HUES64 (cell line): ENCODE measurements around the gene CDKN1A.

ENCODE experiments used
- H3K27ac ChIP-seq: 2 replicates; pipeline ENCODE4 v1.7.0; 2013; ENCODE audit warnings: low read depth, low read length, inconsistent platforms
- H3K27me3 ChIP-seq: 2 replicates; pipeline ENCODE4 v1.6.1; 2013; ENCODE audit warnings: mild to moderate bottlenecking, low read length; ENCODE audit not compliant: insufficient read depth
- H3K36me3 ChIP-seq: 2 replicates; pipeline ENCODE4 v1.6.1; 2013; ENCODE audit warnings: mild to moderate bottlenecking, low read length; ENCODE audit not compliant: insufficient read depth
- H3K4me1 ChIP-seq: 2 replicates; pipeline ENCODE4 v1.6.1; 2013; ENCODE audit warnings: mild to moderate bottlenecking, low read length, moderate library complexity; ENCODE audit not compliant: insufficient read depth
- H3K4me3 ChIP-seq: 2 replicates; pipeline ENCODE4 v1.5.1; 2013; ENCODE audit warnings: mild to moderate bottlenecking, low read length, moderate library complexity
- H3K9ac ChIP-seq: 2 replicates; pipeline ENCODE4 v1.6.1; 2013; ENCODE audit warnings: mild to moderate bottlenecking, low read depth, low read length
- H3K9me3 ChIP-seq: 2 replicates; pipeline ENCODE4 v1.6.1; 2013; ENCODE audit warnings: low read depth, low read length; ENCODE audit not compliant: insufficient read depth
- WGBS: fragments of 150-250, 120-280 bp; methylation state at CpG from one replicate; pipeline ENCODE4 v1.1.7; 2013; ENCODE audit warnings: missing lambda C conversion rate; 5-methylcytosine and 5-hydroxymethylcytosine counted together

CDKN1A gene

DNA sequence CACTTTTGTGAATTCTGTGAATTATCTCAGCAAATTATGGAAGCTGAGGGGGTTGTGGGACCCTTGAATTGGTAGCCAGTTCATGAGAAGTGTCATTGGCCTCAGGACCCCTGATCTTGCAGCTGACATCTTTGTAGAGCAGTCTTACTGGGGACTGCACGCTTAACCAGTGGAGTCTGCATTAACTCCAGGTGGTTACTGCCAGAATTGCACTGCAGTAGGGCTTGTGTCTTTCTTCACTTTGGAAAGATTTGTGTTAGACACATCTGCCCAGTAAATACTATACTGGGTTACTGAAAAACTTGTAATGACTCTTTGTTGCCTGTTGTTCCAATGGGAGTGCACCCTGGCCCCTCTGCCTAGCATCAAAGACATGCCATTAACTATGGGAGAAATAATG, 21.2 kb upstream of the CDKN1A start:
- Histone ChIP-seq H3K27me3 (0 out of 2 replicates have a peak, but pooled peaks cover 5% of the 10 kb centered on the region), H3K4me3 (no peak overlapping the region), H3K27ac (no peak overlapping the region), H3K4me1 (0 out of 2 replicates have a peak, but pooled peaks cover 7% of the 10 kb centered on the region), H3K9me3 (no peaks in the 10 kb centered on the region), H3K36me3 (no peaks in the 10 kb centered on the region), H3K9ac (no peak overlapping the region)
- 93% methylated on average over 1 of the region's 1 CpG for WGBS

DNA sequence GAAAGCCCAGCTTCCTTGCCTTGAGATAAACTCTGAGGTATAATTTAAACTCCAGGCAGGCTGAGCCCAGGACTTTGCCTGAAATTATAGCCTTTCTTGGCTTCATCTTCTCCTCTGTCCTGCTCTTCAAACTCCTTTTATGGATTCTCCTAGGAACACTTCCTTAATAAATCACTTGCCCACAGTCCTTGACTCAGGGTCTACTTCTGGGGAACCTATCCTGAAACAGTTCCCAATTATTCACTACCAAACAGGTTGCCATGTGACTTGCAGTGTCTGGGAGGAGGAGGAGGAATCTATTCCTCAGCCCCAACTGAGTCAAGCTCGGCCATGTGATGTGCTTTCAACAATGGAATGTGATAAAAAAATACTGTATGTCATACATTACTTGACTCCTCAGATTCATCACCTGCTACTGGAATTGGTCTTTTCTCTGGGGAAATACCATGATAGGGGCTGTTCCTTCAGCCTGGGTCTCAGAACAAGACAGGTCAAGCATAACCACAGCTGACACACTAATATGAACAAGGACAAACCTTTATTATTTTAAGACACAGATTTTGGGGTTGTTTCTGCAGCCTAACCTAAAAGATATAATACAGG, 20.5 kb upstream of the CDKN1A start:
- no peaks in the 10 kb centered on the region for H3K36me3 ChIP-seq
- H3K27ac ChIP-seq = no peak overlapping the region
- no CpG with 5 or more reads among the region's 1 CpG for WGBS
- no peak overlapping the region for H3K4me3 ChIP-seq
- H3K9ac ChIP-seq = no peak overlapping the region
- no peaks in the 10 kb centered on the region for H3K9me3 ChIP-seq
- 0 out of 2 replicates have a peak, but pooled peaks cover 10% of the 10 kb centered on the region for H3K4me1 ChIP-seq
- H3K27me3 ChIP-seq = 0 out of 2 replicates have a peak, but pooled peaks cover 5% of the 10 kb centered on the region

DNA sequence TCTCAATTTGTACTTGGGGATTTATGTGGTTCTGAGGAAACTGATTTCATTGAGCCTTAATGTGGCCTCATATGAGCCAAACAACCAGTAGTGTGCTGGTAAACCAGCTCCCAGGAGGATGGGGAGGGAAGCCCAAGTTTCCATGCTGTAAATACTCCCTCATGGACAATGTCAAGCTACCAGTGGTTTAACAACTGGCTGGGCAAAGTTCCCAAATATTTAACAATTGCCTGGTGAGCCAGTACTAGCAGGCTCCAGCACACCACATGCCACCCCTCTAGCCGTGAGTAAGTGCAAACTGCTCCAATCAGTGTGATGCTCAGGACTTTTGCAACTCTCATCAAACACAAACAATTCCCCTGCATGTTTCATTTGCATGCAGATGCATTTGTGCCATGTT, 19.2 kb upstream of the CDKN1A start:
- H3K4me3 ChIP-seq = no peak overlapping the region
- no peaks in the 10 kb centered on the region for H3K36me3 ChIP-seq
- no peak overlapping the region for H3K27ac ChIP-seq
- WGBS = 94% methylated on average over 1 of the region's 1 CpG
- 0 out of 2 replicates have a peak, but pooled peaks cover 5% of the 10 kb centered on the region for H3K27me3 ChIP-seq
- H3K9ac ChIP-seq = no peak overlapping the region
- 0 out of 2 replicates have a peak, but pooled peaks cover 11% of the 10 kb centered on the region for H3K4me1 ChIP-seq
- H3K9me3 ChIP-seq = no peaks in the 10 kb centered on the region

DNA sequence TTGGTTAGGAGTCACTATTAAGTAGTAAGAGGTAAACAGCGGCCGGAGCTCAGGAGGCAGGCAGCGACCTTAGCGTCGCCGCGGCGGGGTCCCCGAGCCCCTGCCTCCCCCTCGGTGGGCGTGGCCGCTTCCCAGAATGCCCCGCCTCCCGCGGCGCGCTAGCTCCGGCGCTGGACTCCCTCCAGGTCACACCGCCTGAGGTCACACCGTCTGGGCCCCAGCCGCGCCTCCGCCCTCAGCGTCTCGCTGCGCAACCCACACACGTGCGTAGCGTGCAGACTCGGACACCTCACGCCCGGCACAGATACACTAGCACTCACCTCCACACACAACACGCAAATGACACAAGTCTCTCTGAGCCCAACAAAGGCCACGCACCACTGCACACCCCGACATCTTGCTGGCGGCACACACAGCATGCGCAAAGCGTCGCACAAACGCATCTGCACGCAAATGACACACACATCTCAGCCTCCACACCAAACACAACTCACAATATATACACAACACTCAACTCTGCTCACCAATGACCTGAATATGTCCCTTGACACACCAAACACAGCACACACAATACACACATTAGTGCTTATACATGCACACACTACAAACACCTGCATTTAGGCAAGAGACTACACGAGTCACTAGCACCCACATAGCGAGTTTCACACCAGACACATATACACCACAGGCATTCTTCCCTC, 17.6 kb upstream of the CDKN1A start:
- no peak overlapping the region for H3K9ac ChIP-seq
- 90% methylated on average over 44 of the region's 44 CpGs for WGBS
- H3K4me1 ChIP-seq = peaks cover 10% of the 10 kb centered on the region

DNA sequence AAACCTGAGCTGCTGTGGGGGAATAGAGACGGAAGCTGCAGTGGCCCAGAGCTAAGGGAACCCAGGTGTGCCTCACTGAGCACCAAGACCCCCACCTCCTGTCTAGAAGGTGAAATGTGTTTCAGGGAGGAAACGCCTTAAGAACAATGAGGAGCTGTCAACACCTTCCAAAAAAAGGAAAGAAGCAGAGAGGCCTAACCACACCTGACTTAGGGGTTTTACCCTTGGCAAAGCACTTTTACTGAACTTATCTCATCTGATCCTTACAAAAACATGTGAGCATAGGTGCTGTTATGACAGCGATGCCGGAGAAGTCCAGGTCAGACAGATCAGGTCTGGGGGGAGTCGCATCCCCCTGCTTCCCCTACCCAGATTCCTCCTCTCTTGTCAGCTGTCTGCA, 16.1 kb upstream of the CDKN1A start:
- no peak overlapping the region for H3K27ac ChIP-seq
- WGBS = 79% methylated on average over 5 of the region's 5 CpGs
- H3K4me3 ChIP-seq = no peak overlapping the region
- H3K9me3 ChIP-seq = no peaks in the 10 kb centered on the region
- H3K9ac ChIP-seq = no peak overlapping the region
- H3K36me3 ChIP-seq = no peaks in the 10 kb centered on the region
- H3K27me3 ChIP-seq = 0 out of 2 replicates have a peak, but pooled peaks cover 5% of the 10 kb centered on the region
- H3K4me1 ChIP-seq = peaks cover 20% of the 10 kb centered on the region

More for the DNA sequence above, 17.6 kb upstream of the CDKN1A start:
- Histone ChIP-seq H3K27me3 (0 out of 2 replicates have a peak, but pooled peaks cover 5% of the 10 kb centered on the region), H3K36me3 (no peaks in the 10 kb centered on the region), H3K4me3 (peak overlapping the region; percentile 32; the same call in 1 of the 2 replicates), H3K9me3 (no peaks in the 10 kb centered on the region), H3K27ac (no peak overlapping the region)

DNA sequence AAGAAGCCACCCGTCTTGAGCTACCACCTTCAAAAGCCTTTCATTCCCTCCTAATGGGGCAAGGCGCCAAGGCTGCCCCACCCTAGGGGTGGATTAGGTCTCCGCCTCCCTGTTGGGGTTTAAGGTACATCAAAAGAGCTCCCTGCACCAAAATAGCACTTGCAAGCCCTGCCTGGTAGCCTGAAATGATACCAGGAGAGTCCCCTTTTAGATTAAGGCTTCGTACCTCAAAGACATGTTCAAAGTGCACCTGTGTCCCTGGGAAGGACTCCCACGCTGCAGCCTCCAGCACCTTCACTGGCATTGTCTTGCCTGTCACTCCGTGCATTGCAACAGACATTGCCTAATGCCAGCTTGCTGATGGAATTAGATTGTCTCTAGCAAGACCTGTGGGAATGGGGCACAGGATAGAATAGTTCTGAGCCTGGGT, 15.7 kb upstream of the CDKN1A start:
- no peak overlapping the region for H3K27ac ChIP-seq
- no peak overlapping the region for H3K9ac ChIP-seq
- WGBS = 63% methylated on average over 6 of the region's 6 CpGs
- no peak overlapping the region for H3K4me3 ChIP-seq
- 0 out of 2 replicates have a peak, but pooled peaks cover 5% of the 10 kb centered on the region for H3K27me3 ChIP-seq
- no peaks in the 10 kb centered on the region for H3K9me3 ChIP-seq
- no peaks in the 10 kb centered on the region for H3K36me3 ChIP-seq
- H3K4me1 ChIP-seq = peaks cover 24% of the 10 kb centered on the region

DNA sequence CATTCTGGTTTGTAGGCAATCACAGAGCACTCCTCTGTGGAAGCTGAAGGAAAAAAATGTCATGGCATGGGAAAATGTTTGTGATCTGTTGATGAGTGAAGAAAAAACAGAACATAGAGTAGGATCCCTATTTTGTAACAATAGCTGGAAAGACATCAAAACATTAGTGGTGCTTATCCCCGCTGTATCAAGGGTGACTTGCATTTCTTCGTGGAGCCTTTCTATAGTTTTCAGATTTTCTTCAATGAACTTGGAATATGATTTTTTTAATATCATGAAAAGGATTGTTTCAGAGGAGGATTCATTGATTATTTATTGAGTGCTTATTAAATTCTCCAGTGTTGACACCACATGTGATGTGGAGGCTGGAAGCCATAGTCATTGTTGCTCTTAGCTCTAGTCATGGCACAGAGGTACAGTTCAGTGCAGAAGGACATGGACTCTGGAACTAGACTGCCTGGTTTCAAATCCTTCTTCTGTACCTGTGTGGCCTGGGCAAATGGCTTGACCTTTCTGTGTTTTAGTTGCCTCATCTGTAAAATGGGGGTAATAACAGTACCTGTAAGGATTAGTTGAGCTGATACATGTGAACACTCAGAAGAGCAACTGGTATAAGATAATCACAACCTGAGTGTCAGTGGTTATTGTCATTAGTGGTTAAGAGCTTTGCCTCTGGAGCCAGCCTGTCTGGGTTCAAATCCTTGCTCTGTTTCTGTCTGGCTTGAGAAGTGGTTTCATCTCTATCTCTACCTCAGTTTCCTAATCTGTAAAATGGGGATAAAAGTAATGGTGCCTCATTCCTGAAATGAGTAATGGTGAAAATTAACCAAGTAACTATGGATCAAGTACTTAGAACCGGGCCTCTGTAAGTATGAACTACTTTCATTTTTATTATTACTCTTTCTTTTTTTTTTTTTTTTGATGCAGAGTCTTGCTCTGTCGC, 14.7 kb upstream of the CDKN1A start:
- Histone ChIP-seq H3K27me3 (0 out of 2 replicates have a peak, but pooled peaks cover 5% of the 10 kb centered on the region), H3K4me1 (peaks cover 28% of the 10 kb centered on the region), H3K9ac (no peak overlapping the region), H3K9me3 (no peaks in the 10 kb centered on the region), H3K27ac (no peak overlapping the region), H3K36me3 (no peaks in the 10 kb centered on the region), H3K4me3 (no peak overlapping the region)
- WGBS = 87% methylated on average over 3 of the region's 4 CpGs

DNA sequence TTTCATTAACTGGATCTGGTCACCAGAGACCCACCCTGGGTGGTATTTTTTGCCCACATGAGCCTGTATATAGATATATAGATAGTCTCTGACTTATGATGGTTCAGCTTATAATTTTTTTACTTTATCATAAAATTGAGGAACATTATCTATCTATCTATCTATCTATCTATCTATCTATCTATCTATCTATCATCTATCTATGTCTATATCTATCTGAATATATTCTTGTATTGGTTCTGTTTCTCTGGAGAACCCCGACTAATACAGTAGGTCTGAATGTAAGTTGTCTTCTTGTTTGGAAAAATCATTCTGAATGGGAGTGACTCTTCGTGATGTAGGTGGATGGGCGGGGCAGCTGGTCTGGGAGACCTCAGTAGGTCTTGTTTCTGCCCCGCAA, 13.3 kb upstream of the CDKN1A start:
- no peak overlapping the region for H3K9ac ChIP-seq
- H3K4me1 ChIP-seq = peaks cover 35% of the 10 kb centered on the region
- 0 out of 2 replicates have a peak, but pooled peaks cover 5% of the 10 kb centered on the region for H3K27me3 ChIP-seq
- H3K9me3 ChIP-seq = no peaks in the 10 kb centered on the region
- H3K36me3 ChIP-seq = no peaks in the 10 kb centered on the region
- no peak overlapping the region for H3K4me3 ChIP-seq
- no peak overlapping the region for H3K27ac ChIP-seq
- 94% methylated on average over 4 of the region's 4 CpGs for WGBS

DNA sequence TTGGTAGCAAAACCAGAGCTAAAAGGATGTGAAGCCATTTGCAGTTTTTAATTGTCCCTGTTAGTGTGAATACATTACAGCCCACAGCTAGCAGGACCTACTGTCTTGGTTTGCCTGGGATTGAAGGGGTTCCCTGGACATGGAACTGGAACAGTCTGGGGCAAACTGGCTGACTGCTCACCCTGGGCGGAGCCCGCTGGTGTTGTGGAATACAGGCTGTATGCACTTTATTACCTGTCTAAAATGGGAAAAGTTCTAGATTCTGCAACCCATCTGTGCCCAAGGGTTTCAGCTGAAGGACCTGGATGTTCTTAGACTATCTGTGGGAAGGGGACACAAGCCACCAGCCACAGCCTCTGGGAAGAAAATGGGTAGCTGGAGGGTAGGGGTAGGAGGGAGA, 12.2 kb upstream of the CDKN1A start:
- no peak overlapping the region for H3K4me3 ChIP-seq
- 0 out of 2 replicates have a peak, but pooled peaks cover under 1% of the 10 kb centered on the region for H3K27me3 ChIP-seq
- H3K4me1 ChIP-seq = peaks cover 35% of the 10 kb centered on the region
- peak overlapping the region; percentile 85; the same call in 1 of the 2 replicates for H3K27ac ChIP-seq
- H3K36me3 ChIP-seq = no peaks in the 10 kb centered on the region
- H3K9me3 ChIP-seq = no peaks in the 10 kb centered on the region
- 93% methylated on average over 2 of the region's 2 CpGs for WGBS
- H3K9ac ChIP-seq = no peak overlapping the region

DNA sequence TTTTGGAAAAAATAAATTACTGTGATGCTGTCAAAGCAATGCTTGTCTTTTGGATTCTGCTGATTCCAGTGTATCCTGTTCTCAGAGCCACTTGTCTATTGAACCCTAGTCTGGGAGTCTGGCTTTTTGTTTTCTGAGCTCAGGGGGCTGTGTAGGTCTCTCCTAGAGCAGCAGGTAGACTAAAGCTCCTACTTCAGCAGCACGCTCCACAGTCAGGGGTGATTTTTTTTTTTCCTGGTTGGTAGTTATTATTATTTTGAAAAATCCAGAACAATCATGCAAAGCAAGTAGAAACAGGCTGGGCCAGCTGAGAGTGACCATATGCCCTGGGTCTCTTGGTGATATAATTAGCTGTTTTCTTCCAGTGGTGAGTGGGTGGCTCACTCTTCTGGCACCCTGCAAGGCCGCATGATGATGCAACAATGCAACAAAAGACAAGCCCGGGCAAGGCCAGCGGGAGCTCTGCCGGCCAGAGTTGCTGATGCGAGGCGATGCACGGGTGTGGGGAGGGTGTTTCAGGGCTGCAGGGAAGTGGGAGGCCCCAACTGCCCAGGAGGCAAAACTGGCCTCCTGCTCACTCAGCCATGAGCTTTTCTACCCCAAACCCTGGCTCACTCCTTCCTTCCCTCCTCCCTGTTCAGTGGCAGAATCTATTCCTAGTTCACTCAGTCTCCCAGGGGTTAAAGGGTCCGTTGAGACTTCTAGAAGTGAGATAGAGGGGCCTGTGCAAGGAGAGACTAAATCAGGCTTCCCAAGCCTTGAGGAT, 11.5 kb upstream of the CDKN1A start:
- Histone ChIP-seq H3K9ac (peak overlapping the region; percentile 44), H3K4me3 (peak overlapping the region; percentile 3; the same call in 1 of the 2 replicates), H3K9me3 (no peaks in the 10 kb centered on the region), H3K36me3 (no peaks in the 10 kb centered on the region), H3K27me3 (no peaks in the 10 kb centered on the region), H3K4me1 (peaks cover 35% of the 10 kb centered on the region), H3K27ac (peak overlapping the region; percentile 85; the same call in 1 of the 2 replicates)
- 9% methylated on average over 9 of the region's 9 CpGs for WGBS
